ENCODE results near the gene HNRNPM.

The HNRNPM gene

GRCh38 chr19:8456064-8456463 lies 11.3 kb downstream of the HNRNPM start:
- Histone ChIP-seq H3K27ac (replicated peaks) (no peak overlapping the region), H3K27me3 (ENCODE audit: insufficient read depth, poor library complexity, severe bottlenecking) (no peaks in the 10 kb centered on the region), H3K4me3 (replicated peaks; ENCODE audit: insufficient read depth, low read length) (no peak overlapping the region)
- no peak for DNase-seq (ENCODE audit: low read depth in 1 of 2, low spot score in 1 of 2)
- TF ChIP-seq GABPA (IDR thresholded peaks at IDR 0.05; ENCODE audit: low read depth): no peak

GRCh38 chr19:8457209-8457608 lies 12.4 kb downstream of the HNRNPM start:
- H3K27me3 ChIP-seq (ENCODE audit: insufficient read depth, poor library complexity, severe bottlenecking): no peaks in the 10 kb centered on the region
- no peak for TF ChIP-seq POLR2AphosphoS5 (IDR thresholded peaks at IDR 0.05; ENCODE audit: low read depth)
- no peak for TF ChIP-seq SPI1 (IDR thresholded peaks at IDR 0.05; ENCODE audit: borderline replicate concordance, low read depth)
- TF ChIP-seq, protein P1, sequence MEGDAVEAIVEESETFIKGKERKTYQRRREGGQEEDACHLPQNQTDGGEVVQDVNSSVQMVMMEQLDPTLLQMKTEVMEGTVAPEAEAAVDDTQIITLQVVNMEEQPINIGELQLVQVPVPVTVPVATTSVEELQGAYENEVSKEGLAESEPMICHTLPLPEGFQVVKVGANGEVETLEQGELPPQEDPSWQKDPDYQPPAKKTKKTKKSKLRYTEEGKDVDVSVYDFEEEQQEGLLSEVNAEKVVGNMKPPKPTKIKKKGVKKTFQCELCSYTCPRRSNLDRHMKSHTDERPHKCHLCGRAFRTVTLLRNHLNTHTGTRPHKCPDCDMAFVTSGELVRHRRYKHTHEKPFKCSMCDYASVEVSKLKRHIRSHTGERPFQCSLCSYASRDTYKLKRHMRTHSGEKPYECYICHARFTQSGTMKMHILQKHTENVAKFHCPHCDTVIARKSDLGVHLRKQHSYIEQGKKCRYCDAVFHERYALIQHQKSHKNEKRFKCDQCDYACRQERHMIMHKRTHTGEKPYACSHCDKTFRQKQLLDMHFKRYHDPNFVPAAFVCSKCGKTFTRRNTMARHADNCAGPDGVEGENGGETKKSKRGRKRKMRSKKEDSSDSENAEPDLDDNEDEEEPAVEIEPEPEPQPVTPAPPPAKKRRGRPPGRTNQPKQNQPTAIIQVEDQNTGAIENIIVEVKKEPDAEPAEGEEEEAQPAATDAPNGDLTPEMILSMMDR (IDR thresholded peaks at IDR 0.05; ENCODE audit: insufficient read depth, low read length): no peak
- no peak for DNase-seq (ENCODE audit: low read depth in 1 of 2, low spot score in 1 of 2)
- H3K27ac ChIP-seq (replicated peaks): no peak overlapping the region
- no peak overlapping the region for H3K4me3 ChIP-seq (replicated peaks; ENCODE audit: insufficient read depth, low read length)

GRCh38 chr19:8457827-8458226 lies 13.1 kb downstream of the HNRNPM start:
- H3K27ac ChIP-seq (replicated peaks): no peak overlapping the region
- no peaks in the 10 kb centered on the region for H3K27me3 ChIP-seq (ENCODE audit: insufficient read depth, poor library complexity, severe bottlenecking)
- TF ChIP-seq POLR2AphosphoS5 (IDR thresholded peaks at IDR 0.05; ENCODE audit: low read depth) (no peak), SPI1 (IDR thresholded peaks at IDR 0.05; ENCODE audit: borderline replicate concordance, low read depth) (no peak), GABPA (IDR thresholded peaks at IDR 0.05; ENCODE audit: low read depth) (no peak), REST (IDR thresholded peaks at IDR 0.05; ENCODE audit: insufficient replicate concordance, low read depth) (no peak)
- TF ChIP-seq, protein P1 (IDR thresholded peaks at IDR 0.05; ENCODE audit: insufficient read depth, low read length): no peak
- no peak overlapping the region for H3K4me3 ChIP-seq (replicated peaks; ENCODE audit: insufficient read depth, low read length)
- DNase-seq (ENCODE audit: low read depth in 1 of 2, low spot score in 1 of 2): no peak

DNA sequence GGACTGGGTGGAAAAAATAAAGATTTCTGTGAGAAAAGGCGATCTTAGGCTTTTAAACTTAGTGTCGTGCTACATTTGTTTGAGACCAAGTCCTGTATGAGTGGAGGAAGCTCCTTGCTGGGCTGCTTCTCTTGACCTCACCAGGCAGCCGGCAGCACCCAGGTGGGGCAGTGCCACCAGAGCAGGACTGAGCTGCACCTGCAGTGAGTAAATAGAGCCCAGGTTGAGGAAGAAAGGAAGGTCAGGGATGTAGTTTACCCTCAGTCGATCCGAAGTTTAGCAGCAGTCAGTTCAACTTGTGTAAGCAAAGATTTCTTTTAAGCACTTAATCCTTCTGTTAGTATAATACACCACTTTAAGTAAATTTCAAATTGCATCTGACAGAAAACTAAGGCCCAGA lies 13.6 kb downstream of the HNRNPM start:
- H3K4me3 ChIP-seq (replicated peaks; ENCODE audit: insufficient read depth, low read length): no peak overlapping the region
- no peak for DNase-seq (ENCODE audit: low read depth in 1 of 2, low spot score in 1 of 2)
- H3K27me3 ChIP-seq (ENCODE audit: insufficient read depth, poor library complexity, severe bottlenecking): no peaks in the 10 kb centered on the region
- TF ChIP-seq GABPA (IDR thresholded peaks at IDR 0.05; ENCODE audit: low read depth): no peak
- TF ChIP-seq, protein P1 (IDR thresholded peaks at IDR 0.05; ENCODE audit: insufficient read depth, low read length): no peak
- TF ChIP-seq REST (IDR thresholded peaks at IDR 0.05; ENCODE audit: insufficient replicate concordance, low read depth): no peak
- TF ChIP-seq SPI1 (IDR thresholded peaks at IDR 0.05; ENCODE audit: borderline replicate concordance, low read depth): no peak
- no peak overlapping the region for H3K27ac ChIP-seq (replicated peaks)

Data from HL-60 (cell line).